Panc1 (cell line): ENCODE measurements around the gene TMEM266. TPM values are rescaled to one million over a fixed set of nuclear protein-coding genes. Genes with fewer than 3 reads are reported as not detected.

Experiments
- ATAC-seq: fragments of 200-7000 bp; cut with Tn5 transposase; 2 replicates; pipeline ENCODE4 v1.9.1; 2020; ENCODE audit warnings: mild to moderate bottlenecking, moderate library complexity
- BruUV-seq: library from RNA; stranded (reverse); fragments of 400-500 nt; replicated peaks from 2 replicates; lab custom pipeline; 2021; lab: Mats Ljungman, UMichigan
- CTCF ChIA-PET: fragments of 300-600 bp; sonication (Branson Sonifier 250); formaldehyde crosslinking; loops from one replicate; lab custom pipeline; 2022; ENCODE audit warnings: antibody characterized with exemption; lab: Charles Lee
- POLR2A ChIA-PET: fragments of 300-600 bp; sonication (Branson Sonifier 250); formaldehyde crosslinking; loops from one replicate; lab custom pipeline; 2022; ENCODE audit warnings: antibody characterized with exemption; lab: Charles Lee
- DNase-seq: peaks from one replicate; pipeline ENCODE4 v3.0.0-alpha.2; 2010; ENCODE audit warnings: low read depth, low spot score
- H3K27ac ChIP-seq: 2 replicates; pipeline ENCODE4 v1.5.1; 2011; ENCODE audit warnings: mild to moderate bottlenecking, low read length, inconsistent platforms
- H3K27me3 ChIP-seq: fragments of 200-500 bp; sonication (Bioruptor generic); 2 replicates; pipeline ENCODE4 v1.6.0; 2014; ENCODE audit warnings: low read length, inconsistent platforms; ENCODE audit not compliant: control insufficient read depth, insufficient read depth
- H3K36me3 ChIP-seq: fragments of 200-500 bp; sonication (Bioruptor generic); 2 replicates; pipeline ENCODE4 v1.5.1; 2014; ENCODE audit warnings: inconsistent platforms, mild to moderate bottlenecking, low read length, moderate library complexity; ENCODE audit not compliant: control insufficient read depth, insufficient read depth
- H3K4me1 ChIP-seq: 2 replicates; pipeline ENCODE4 v1.5.1; 2011; ENCODE audit warnings: inconsistent platforms, mild to moderate bottlenecking, low read length, moderate library complexity; ENCODE audit not compliant: control insufficient read depth, insufficient read depth
- H3K4me3 ChIP-seq, 2 experiments: 2 replicates each; pipeline ENCODE4 v1.5.1; 2011 to 2012; ENCODE audit warnings: low read depth in 2 of 2, low read length in 2 of 2, mild to moderate bottlenecking in 2 of 2, inconsistent platforms in 1 of 2, moderate library complexity in 1 of 2
- H3K9me3 ChIP-seq: fragments of 200-500 bp; sonication (Bioruptor generic); 2 replicates; pipeline ENCODE4 v1.5.1; 2014; ENCODE audit warnings: low read depth, mild to moderate bottlenecking, inconsistent platforms, low read length, moderate library complexity; ENCODE audit not compliant: control insufficient read depth, insufficient read depth
- POLR2AphosphoS5 ChIP-seq: IDR thresholded peaks from 2 replicates; pipeline ENCODE4 v1.6.1; 2012; ENCODE audit warnings: mild to moderate bottlenecking, low read depth, low read length, moderate library complexity
- REST ChIP-seq, 2 experiments: IDR thresholded peaks; 2 replicates each; pipeline ENCODE4 v1.6.1; 2011 to 2012; ENCODE audit warnings: low read depth in 2 of 2, control low read depth in 1 of 2, low read length in 1 of 2, mild to moderate bottlenecking in 1 of 2, moderate library complexity in 1 of 2; ENCODE audit not compliant: insufficient read depth in 1 of 2
- SIN3A ChIP-seq: IDR thresholded peaks from 2 replicates; pipeline ENCODE4 v1.6.1; 2012; ENCODE audit warnings: low read depth, mild to moderate bottlenecking, low read length, moderate library complexity, borderline replicate concordance; ENCODE audit not compliant: insufficient read depth
- TCF7L2 ChIP-seq: IDR thresholded peaks from 2 replicates; pipeline ENCODE4 v1.6.1; 2011; ENCODE audit warnings: mild to moderate bottlenecking, low read depth, low read length, inconsistent platforms
- in situ Hi-C: cut with HindIII; loops from 2 replicates; pipeline ENCODE4 v1.10.0; 2016; ENCODE audit warnings: low sequenced_read_pairs, low pct_unique_long_range_greater_than_20kb
- intact Hi-C: fragments of 100-400 bp; cut with micrococcal nuclease; formaldehyde crosslinking; loops from one replicate; pipeline ENCODE4 v1.10.0; 2022; ENCODE audit not compliant: unreplicated experiment
- total RNA-seq: library from RNA; stranded (reverse); gene quantifications from one replicate; pipeline ENCODE4 v1.2.1, GENCODE V29; 2021; ENCODE audit not compliant: unreplicated experiment
- TF ChIP-seq, protein P1 (sequence below): fragments of 450-650 bp; IDR thresholded peaks from 2 replicates; pipeline ENCODE4 v1.5.1; 2017; ENCODE audit warnings: mild to moderate bottlenecking

Gene TMEM266
- total RNA-seq, 1 experiment from 2014 or later: 0.21 TPM

- Histone ChIP-seq H3K27me3 (peaks cover 13% of the 10 kb centered on the region), H3K4me1 (0 out of 2 replicates have a peak, but pooled peaks cover 3% of the 10 kb centered on the region), H3K9me3 (no peaks in the 10 kb centered on the region), H3K36me3 (no peaks in the 10 kb centered on the region), H3K27ac (no peak overlapping the region), H3K4me3 (no peak overlapping the region)
- intact Hi-C loops (no loop called here), in situ Hi-C loops (no loop called here)
- POLR2A ChIA-PET: interaction anchor here (0.6 kb wide), 1 partner anchor 64 kb away, joined by 6 read pairs; no protein-coding TSS in a partner anchor
- peak; percentile 78 for ATAC-seq
- CTCF ChIA-PET: interaction anchor here (0.6 to 1.1 kb wide), 4 partner anchors 9 to 338 kb away, joined by 3 to 6 read pairs (median 4); no protein-coding TSS in a partner anchor
- peak; percentile 27 for DNase-seq
- TF ChIP-seq, protein P1, sequence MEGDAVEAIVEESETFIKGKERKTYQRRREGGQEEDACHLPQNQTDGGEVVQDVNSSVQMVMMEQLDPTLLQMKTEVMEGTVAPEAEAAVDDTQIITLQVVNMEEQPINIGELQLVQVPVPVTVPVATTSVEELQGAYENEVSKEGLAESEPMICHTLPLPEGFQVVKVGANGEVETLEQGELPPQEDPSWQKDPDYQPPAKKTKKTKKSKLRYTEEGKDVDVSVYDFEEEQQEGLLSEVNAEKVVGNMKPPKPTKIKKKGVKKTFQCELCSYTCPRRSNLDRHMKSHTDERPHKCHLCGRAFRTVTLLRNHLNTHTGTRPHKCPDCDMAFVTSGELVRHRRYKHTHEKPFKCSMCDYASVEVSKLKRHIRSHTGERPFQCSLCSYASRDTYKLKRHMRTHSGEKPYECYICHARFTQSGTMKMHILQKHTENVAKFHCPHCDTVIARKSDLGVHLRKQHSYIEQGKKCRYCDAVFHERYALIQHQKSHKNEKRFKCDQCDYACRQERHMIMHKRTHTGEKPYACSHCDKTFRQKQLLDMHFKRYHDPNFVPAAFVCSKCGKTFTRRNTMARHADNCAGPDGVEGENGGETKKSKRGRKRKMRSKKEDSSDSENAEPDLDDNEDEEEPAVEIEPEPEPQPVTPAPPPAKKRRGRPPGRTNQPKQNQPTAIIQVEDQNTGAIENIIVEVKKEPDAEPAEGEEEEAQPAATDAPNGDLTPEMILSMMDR: peak; percentile 99
- no peak for TF ChIP-seq POLR2AphosphoS5
- TF ChIP-seq REST (IDR thresholded peaks at IDR 0.05; ENCODE audit: insufficient read depth in 1 of 2, low read depth in 2 of 2, low read length in 1 of 2): no peak
- TF ChIP-seq SIN3A: no peak
- BruUV-seq: no TSS peak
These were observed 88.3 kb downstream of the TMEM266 start for GRCh38 chr15:76147906-76148570.

DNA sequence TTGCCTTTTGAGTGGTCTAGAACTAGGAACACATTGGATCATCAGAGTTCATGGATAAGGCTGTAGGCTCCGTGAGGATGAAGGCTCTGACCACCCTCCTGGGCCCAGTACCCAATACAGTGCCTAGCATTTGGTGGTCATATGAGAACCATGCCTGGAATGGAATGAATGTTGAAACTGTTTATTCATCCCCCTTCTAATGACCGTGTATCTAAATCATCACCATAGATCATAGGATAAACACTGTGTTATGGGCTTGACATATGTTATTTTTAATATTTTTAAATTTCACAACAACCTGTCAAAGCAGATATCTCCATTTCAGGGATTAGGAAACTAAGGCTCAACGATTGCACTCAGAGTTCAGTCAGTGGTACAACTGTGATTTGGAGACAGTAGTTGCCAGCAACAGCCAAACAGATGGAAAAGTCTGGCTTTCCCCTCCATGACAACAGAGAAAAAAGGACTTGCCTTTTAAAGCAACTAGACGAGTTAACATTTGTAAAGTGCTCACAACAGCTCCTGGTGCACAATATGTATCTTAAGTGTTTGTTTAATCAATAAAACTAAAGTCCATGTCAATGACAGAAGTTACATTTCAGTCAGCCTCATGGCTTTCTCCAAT is 89.6 kb downstream of the TMEM266 start:
- intact Hi-C loops (no loop called here), in situ Hi-C loops (no loop called here)
- H3K27ac ChIP-seq: no peak overlapping the region
- 0 out of 2 replicates have a peak, but pooled peaks cover 3% of the 10 kb centered on the region for H3K4me1 ChIP-seq
- no peaks in the 10 kb centered on the region for H3K9me3 ChIP-seq
- ChIA-PET POLR2A (no interaction called here), CTCF (interaction anchor here (0.5 to 1.6 kb wide), 4 partner anchors 10 to 339 kb away, joined by 3 to 8 read pairs (median 4); no protein-coding TSS in a partner anchor)
- TF ChIP-seq POLR2AphosphoS5 (no peak), SIN3A (no peak), REST (IDR thresholded peaks at IDR 0.05; ENCODE audit: insufficient read depth in 1 of 2, low read depth in 2 of 2, low read length in 1 of 2) (no peak), TCF7L2 (no peak)
- TF ChIP-seq, protein P1: no peak
- DNase-seq (no peak), ATAC-seq (no peak)
- BruUV-seq: no TSS peak
- no peaks in the 10 kb centered on the region for H3K36me3 ChIP-seq
- H3K27me3 ChIP-seq: peaks cover 13% of the 10 kb centered on the region
- H3K4me3 ChIP-seq: no peak overlapping the region
